GM19023 (cell line): Measurements from ENCODE around the gene OR2A5.
"Not testable (repeated sequence)": the region's sequence is repeated elsewhere in the genome, so short reads cannot be mapped to it uniquely, and the experiment has no call there.

Experiments used
- ATAC-seq: cut with Tn5 transposase; IDR thresholded peaks from one replicate; pipeline ENCODE4 v1.9.1; 2021; ENCODE audit warnings: mild to moderate bottlenecking, moderate library complexity; ENCODE audit not compliant: unreplicated experiment

OR2A5 gene

DNA sequence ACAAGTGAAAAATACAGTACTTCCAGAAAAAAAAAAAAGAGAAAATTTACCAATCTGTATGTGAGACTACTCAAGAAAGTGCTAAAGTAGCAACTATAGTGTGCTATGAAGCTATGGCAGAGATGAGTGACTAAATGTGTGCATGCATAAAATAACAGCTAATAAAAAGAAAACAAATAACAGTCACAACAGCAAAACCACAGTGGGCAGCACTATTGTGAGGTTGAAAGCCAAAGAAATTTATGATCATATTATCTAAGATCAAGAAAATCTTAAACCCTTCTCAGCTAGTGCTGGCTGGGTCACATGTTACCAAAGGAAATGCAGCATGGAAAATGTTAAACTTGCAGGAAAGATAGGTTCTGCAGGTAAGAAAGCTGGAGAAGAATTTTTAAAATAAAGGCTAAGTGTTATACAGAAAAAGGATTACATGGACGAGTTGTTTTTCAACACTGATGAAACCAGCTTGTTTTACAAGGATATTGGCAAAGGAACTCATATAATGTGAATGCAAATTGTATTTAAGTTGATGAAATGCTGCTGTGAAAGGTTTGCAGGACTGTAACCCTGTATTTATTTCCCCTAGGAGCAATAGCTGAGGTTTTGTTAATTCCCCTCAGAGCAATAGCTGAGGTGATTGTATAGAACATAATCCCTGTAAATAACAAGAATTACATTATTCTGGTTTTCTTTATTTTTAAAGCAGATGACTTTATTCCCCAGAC lies 15.6 kb upstream of the OR2A5 start:
- no peak for ATAC-seq

DNA sequence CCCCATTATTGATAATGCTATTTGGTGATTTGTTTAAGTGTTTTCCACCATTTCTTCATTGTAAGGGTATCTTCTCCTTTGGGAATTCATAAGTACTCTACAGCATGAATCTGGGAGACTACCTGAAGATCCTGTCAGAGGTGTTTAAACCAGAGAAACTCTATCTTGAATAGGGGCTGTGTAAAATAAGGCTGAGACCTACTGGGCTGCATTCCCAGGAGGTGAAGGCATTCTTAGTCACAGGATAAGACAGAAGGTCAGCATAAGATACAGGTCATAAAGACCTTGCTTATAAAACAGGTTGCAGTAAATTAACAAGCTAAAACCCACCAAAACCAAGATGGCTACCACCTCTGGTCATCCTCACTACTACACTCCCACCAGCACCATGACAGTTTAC lies 13.4 kb upstream of the OR2A5 start:
- ATAC-seq = no peak

DNA sequence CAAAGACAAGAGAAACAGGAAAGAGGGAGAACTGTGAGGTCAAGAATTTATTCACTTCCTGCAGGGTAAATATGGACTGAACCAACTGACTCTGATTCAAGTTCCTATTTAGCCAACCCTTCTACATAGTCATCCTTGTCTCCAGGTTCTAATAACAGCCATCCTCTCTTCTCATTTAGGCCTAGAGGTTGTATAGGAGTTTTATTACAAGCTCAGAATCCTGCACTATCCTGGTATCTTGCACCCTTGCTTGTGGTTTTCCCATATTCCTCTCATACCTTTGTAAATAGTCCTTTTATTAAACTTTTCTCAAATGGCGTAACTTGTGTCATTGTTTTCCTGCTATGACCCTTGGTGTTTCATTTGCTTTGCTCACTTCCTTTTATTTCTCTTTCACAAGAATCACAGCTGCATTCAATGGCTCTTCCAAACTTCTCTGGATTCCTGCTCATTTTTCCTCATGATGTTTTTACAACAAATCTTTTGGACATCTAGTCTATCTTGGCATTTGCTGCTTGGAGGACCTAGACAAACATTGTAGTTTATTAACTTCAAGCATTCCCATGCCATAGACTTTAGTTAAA lies 12.4 kb upstream of the OR2A5 start:
- ATAC-seq = no peak

DNA sequence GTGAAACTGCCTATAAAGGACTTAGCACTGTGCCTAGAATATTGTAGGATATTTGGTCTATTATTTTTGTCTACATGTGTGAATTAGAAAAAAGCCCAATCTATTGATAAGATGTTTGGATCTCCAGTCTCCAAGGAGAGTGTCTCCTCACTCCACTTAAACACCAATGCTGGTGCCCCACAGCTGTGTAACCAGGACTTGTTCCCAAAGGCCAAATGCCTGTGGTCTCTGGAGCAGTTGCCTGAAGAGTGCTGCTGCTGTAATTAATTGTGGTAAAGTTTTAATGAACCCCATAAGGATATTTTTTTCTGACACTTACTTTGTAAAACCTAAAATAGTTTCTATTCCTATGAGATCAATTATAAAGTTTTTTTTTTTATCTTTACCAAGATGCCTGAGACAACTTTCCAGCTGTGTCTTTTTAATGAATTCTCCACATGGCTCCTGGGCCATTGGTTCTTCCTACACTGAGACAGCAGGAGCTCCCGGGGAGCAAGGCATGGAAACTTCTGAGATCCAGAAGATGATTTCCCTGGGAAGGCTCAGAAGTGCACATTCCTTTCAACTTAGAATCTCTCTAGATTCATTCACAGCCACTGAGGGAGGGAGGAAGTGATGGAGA lies 11.2 kb upstream of the OR2A5 start:
- no peak for ATAC-seq

DNA sequence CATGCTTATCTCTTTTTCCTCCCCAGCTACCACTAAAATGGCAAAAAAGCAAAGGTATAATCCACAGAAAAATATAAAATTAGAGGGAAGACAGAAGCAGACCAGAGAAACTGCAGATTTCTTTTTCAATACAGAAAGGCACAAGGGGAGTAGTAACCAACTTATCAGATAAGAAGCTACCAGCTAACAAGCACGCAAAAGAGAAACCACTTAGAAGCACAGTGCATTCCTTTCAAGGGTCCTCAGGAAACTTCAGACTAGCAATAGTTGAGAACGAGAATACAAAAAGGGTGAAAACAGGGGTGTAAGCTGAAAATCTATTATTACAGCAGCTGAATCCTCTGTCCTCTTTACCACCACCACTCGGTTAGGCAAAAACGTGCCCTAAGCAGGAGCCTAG lies 9.9 kb upstream of the OR2A5 start:
- ATAC-seq = no peak

DNA sequence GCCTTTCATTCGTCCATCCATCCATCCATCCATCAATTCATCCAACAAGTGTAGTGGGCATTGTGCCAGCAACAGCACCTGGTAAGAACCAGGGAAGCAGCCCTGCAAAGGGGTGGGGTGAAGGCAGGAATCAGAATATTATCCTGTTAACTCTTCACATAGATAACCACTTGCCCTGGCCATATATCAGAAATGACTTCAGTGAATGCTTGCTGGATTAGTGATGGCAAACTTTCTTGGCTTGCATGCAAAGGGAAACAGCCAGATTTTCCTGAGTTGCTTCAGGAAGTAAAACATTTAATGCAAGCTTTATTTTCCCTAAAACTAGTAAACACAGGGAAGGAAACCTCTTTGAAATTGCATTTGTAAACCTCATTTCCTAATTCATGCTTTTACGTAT lies 743 bp downstream of the OR2A5 start:
- no peak for ATAC-seq

DNA sequence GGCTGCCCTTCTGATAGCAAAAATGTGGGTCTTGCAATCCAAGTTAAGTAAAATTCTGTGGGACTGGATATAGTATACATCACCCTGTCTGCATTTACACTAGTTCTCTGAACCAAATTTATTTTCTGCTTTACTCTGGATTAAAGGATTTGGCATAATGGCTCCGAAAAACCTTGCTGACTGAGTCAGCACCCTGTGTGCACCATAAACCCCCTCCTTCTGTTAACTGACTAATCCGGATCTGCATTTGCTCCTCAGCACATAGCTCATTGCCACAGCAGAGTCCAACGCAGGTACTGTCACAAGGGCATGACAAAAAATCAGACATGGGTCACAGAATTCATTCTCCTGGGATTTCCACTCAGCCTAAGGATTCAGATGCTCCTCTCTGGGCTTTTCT lies 1.3 kb downstream of the OR2A5 start:
- ATAC-seq = no peak

DNA sequence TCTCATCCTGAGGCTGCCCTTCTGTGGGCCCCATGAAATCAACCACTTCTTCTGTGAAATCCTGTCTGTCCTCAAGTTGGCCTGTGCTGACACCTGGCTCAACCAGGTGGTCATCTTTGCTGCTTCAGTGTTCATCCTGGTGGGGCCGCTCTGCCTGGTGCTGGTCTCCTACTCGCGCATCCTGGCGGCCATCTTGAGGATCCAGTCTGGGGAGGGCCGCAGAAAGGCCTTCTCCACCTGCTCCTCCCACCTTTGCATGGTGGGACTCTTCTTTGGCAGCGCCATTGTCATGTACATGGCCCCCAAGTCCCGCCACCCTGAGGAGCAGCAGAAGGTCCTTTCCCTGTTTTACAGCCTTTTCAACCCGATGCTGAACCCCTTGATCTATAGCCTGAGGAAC lies 2.1 kb downstream of the OR2A5 start:
- not testable (repeated sequence) for ATAC-seq

DNA sequence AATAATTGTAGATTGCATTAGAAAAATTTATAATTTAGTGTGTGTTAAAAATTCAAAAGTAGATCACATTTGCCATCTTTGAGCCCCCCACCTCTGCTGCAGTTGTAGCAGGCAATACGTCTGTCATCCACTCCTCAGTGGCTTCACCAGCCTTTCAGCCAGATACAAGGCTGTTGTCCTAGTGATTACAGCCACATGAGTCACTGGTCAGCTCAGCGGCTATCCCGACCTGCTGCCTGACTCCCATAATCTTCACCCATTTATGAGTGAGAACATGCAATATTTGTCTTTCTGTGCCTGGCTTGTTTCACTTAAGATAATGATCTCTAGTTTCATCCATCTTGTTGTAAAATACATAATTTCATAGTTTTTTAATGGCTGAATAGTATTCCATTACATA lies 9.2 kb downstream of the OR2A5 start:
- ATAC-seq = no peak

DNA sequence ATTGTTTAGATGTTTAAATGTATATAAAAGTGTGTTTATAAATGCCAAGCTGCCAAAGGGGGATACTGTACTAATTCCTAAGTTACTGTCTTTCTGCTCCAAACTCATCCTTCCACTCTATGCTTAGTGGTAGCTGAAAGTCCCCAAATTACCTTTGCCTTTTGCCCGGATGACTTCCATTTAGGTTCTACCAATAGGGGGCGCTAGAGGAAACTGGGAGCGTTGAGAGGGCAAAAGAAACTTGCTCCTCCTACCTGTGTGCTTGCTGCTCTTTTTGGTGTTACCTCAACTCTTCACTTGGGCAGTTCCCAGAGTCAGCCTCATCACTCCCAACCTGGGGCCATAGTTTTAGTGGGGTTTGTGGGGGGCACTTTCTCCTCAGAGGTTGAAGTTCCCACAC lies 15.0 kb downstream of the OR2A5 start:
- ATAC-seq = no peak

DNA sequence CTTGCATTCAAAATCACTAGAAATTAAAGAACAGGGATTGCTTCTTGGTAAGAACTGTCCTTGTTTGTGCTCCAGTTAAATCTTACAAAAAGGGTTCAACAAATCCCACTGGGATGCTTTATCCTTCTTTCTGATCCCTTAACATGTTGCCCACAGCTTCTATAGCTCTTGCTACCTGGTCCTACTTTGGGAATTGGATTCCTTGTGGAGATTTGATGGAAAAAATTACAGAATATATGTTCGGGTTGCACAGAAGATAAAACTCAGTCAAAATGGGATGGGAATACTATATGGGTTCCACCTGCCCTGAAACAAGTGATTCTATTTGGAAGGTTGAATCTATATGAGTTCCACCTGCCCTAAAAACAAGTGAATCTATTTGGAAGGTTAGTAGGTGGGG lies 20.8 kb downstream of the OR2A5 start, which contains the start of gene OR2A25:
Gene OR2A25 (plus strand): TSS at position 301 of the 400 bp plus-strand sequence. CDS start 4,409 bp downstream, outside the sequence.
- ATAC-seq = no peak

DNA sequence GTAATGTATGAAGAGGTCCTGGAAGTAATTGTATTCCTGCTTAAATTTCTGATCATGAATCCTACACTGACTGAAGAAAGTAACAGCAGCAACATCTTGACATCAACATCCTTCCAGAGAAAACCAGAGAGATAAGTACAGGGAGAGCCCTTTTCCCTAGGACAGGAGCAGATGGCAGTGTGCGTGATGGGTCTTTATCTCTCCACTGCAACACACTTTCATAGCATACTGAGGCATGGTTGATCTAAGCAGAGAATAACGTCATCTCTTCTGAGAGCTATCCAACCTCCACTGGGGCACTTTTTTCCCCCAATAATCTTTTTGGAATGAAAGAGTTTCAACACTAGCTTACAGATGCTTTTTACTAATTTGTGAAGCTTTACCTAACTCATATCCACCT lies 21.2 kb downstream of the OR2A5 start:
- ATAC-seq = no peak

DNA sequence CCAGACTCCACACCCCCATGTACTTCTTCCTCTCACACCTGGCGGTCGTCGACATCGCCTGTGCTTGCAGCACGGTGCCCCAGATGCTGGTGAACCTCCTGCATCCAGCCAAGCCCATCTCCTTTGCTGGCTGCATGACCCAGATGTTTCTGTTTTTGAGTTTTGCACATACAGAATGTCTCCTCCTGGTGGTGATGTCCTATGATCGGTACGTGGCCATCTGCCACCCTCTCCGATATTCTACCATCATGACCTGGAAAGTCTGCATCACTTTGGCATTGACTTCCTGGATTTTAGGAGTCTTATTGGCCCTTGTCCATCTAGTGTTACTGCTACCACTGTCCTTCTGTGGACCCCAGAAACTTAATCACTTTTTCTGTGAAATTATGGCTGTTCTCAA lies 25.6 kb downstream of the OR2A5 start:
- no peak for ATAC-seq

DNA sequence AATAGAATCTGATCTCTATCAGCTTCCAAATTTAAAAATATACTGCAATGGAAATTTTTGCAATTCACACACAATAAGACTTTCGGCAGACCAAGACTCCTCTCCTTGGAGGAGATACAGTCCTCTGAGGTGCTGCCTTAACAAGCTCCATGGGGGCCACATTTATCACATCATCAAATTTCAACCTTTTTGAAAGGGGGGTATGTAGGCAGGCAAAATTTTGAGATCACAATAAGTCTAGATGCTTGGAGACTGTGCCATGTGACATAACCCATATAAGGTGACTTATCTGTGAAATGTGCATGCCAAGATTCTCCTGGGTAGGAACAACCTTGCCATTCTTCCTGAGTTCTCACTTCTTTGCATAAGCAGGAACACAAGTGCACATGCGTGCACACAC lies 37.2 kb downstream of the OR2A5 start, which contains the start of gene OR2A12:
Gene OR2A12 (plus strand): TSS at position 301 of the 400 bp plus-strand sequence. CDS start 8,830 bp downstream, outside the sequence.
- no peak for ATAC-seq

DNA sequence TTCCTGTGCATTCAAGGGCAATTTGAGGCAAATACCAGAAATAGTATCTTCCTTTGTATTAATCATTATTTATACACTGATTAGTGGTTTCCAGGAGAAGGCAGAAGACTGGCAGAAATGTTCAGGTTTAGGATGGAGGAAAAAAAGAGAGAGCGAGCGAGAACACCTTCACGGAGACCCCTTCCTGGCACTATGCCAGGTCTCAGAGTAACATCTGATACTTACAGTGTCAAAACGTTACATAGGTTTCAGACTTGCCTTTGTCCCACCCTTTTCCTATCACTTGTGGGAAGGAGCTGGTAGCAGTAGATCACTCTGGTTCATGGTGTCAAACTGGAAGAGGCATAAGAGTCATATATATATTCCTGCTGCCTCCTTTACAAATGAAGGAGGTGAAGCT lies 38.0 kb downstream of the OR2A5 start:
- no peak for ATAC-seq

DNA sequence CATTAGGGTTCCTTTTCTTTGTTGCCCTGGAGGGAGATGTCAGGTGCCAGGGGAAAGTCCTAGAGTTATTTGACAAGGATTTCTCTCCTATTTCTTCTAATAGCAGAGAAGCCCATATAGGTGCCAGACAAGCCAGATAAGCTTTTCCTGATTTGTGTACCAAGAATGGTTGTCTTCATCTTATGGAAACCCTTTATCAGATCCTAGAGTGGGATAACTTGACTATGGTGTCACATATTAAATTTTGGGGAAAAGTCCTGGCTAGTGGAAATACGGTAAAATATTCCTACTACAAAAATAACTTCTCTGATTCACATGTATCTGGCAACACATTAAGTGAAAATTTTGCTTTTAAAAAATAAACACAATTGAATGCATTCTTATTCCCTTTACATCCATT lies 38.5 kb downstream of the OR2A5 start:
- ATAC-seq = no peak

DNA sequence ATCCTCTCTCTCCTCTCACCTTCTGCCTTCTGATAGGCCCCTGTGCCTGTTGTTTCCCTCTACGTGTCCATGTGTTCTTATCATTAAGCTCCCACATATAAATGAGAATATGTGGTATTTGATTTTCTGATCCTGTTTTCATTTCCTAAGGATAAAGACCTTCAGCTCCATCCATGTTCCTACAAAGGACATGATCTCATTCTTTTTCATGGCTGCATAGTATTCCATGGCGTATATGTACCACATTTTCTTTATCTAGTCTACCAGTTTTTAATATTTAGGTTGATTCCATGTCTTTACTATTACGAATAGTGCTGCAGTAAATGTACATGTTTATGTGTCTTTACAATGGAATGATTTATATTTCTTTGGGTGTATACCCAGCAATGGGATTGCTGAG lies 41.9 kb downstream of the OR2A5 start:
- no peak for ATAC-seq

DNA sequence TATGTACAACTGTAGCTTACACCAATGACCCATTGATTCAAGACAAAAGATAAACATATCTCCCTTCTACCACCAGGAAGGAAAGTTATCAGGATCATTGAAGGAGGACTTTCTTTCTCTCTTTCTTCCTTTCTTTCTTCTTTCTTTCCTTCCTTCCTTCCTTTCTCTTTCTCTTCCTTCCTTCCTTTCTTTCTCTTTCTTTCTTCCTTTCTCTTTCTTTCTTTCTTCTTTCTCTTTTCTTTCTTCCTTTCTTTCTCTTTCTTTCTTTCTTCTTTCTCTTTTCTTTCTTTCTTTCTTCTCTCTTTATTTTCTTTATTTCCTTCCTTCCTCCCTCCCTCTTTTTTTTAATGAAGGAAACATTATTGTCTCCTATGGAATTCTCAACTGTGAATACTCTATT lies 50.0 kb downstream of the OR2A5 start:
- ATAC-seq = no peak

DNA sequence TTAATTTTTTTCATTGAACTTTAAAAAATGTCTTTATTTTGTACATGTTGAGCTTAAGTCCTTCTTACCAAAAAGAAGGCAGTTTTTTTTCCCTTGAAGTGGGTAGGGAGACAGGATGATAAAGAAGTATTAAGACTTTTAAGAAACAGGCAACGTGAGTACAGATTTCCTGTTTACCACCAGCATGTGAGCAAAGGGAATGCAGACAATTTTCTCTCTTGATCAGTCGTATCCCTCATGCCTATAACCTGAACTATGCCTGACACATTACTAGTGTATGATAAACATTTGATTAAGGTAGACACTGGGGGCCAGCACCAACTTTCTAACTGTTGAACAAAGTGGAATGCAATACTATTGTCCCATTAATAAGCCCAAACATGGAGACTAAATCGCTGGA lies 51.9 kb downstream of the OR2A5 start:
- no peak for ATAC-seq

DNA sequence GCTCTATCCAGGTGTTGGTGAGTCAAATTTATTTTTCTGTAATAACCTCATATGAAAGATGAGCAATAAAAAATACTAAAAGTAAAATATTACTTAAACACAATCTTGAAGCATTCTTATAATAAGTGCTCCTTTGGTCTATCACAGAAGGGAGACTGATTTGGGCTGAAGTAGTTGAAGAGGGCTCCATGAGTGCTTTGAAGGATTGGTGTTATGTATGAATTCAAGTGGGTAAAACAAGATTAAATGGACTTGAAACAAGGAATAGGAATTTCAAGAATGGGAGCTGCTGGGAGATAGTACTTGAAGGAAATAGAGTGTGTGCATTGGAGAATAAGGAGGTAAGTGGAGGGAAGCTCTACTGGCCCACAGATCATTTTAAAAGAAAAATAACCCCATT lies 53.3 kb downstream of the OR2A5 start:
- no peak for ATAC-seq

DNA sequence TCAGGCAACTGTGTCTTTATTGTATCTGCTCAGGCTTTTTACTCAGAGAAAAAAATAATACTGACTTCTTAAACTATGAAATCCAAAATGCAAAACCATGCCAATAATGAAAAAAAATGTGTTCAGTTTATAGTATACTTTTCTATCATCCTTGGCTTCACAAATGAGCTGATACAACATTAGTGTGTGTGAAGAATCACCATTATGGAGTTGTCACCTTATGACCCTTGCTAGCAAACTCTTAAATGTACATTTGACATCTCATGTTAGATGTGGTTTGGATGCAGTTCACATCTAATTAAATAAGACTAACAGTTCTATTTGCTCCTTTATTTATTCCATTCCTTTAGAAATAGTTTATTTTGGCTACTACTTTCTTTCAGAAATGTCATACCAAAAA lies 56.5 kb downstream of the OR2A5 start:
- ATAC-seq = no peak
